ENCODE results near the gene WBP2. TPM values are rescaled to one million over a fixed set of nuclear protein-coding genes. Genes with fewer than 3 reads are reported as not detected.

WBP2 gene
- total RNA-seq, 1 experiment from 2014 or later = 51.8 TPM

- no peak for TF ChIP-seq EZH2 (IDR thresholded peaks at IDR 0.05; ENCODE audit: low read length, unreplicated experiment)
- TF ChIP-seq EZH2phosphoT487 (IDR thresholded peaks at IDR 0.05; ENCODE audit: borderline replicate concordance, low read length) = no peak
- TF ChIP-seq CTCF (conservative IDR thresholded peaks at IDR 0.05; ENCODE audit: low read depth, low read length) = no peak
Measured at GRCh38 chr17:75828741-75829140, 26.4 kb downstream of the WBP2 start.

DNA sequence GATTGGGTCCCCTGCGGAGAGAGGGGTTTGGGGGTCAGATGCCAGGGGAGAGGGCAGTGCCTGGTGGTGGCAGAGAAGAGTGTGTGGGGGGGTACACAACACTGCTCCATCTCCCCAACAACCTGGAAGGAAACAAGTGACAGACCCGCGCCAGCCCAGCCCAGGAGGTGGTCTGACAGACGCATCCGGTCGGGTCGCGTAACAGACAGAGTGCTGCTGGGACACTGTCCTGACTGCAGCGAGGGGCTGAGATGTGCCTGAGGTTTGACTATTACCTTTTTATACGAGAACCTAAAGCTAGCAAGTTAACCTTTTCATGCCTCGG lies 27.1 kb downstream of the WBP2 start:
- Histone ChIP-seq H2AFZ (ENCODE audit: low read length) (no peak overlapping the region), H3K4me1 (ENCODE audit: insufficient read depth, low read length) (peaks cover 9% of the 10 kb centered on the region), H3K9me2 (replicated peaks; ENCODE audit: low read length) (no peaks in the 10 kb centered on the region), H3K27ac (ENCODE audit: low read length) (no peak overlapping the region), H3K4me3 (ENCODE audit: low read length) (no peak overlapping the region), H4K20me1 (ENCODE audit: low read length) (no peaks in the 10 kb centered on the region), H3K36me3 (ENCODE audit: low read depth, low read length) (0 out of 2 replicates have a peak, but pooled peaks cover 7% of the 10 kb centered on the region), H3K9me3 (ENCODE audit: low read length) (no peaks in the 10 kb centered on the region), H3K79me2 (ENCODE audit: low read length) (no peaks in the 10 kb centered on the region), H3F3A (ENCODE audit: low read length, unreplicated experiment) (no peaks in the 10 kb centered on the region), H3K27me3 (ENCODE audit: low read length) (no peaks in the 10 kb centered on the region), H3K9ac (ENCODE audit: low read length) (no peak overlapping the region), H3K4me2 (ENCODE audit: low read length) (no peak overlapping the region)
- TF ChIP-seq EZH2 (IDR thresholded peaks at IDR 0.05; ENCODE audit: low read length, unreplicated experiment) (no peak), CTCF (conservative IDR thresholded peaks at IDR 0.05; ENCODE audit: low read depth, low read length) (no peak), EZH2phosphoT487 (IDR thresholded peaks at IDR 0.05; ENCODE audit: borderline replicate concordance, low read length) (no peak)
- ChIA-PET CTCF (interaction anchor here (0.9 kb wide), 1 partner anchor 21 kb away, joined by 3 read pairs; no protein-coding TSS in a partner anchor), POLR2A (ENCODE audit: unreplicated experiment) (no interaction called here)
- no TSS peak for BruUV-seq (replicated peaks)
- ATAC-seq = no peak
- intact Hi-C loops (cut with micrococcal nuclease) = no loop called here
- no peak for DNase-seq

More at GRCh38 chr17:75828741-75829140, 26.4 kb downstream of the WBP2 start:
- Histone ChIP-seq H3K9ac (ENCODE audit: low read length) (no peak overlapping the region), H3K27me3 (ENCODE audit: low read length) (no peaks in the 10 kb centered on the region), H3K36me3 (ENCODE audit: low read depth, low read length) (0 out of 2 replicates have a peak, but pooled peaks cover 7% of the 10 kb centered on the region), H3K9me2 (replicated peaks; ENCODE audit: low read length) (no peaks in the 10 kb centered on the region), H4K20me1 (ENCODE audit: low read length) (no peaks in the 10 kb centered on the region), H3K9me3 (ENCODE audit: low read length) (no peaks in the 10 kb centered on the region), H3K4me3 (ENCODE audit: low read length) (no peak overlapping the region), H2AFZ (ENCODE audit: low read length) (no peak overlapping the region), H3K79me2 (ENCODE audit: low read length) (no peaks in the 10 kb centered on the region), H3K4me1 (ENCODE audit: insufficient read depth, low read length) (peaks cover 9% of the 10 kb centered on the region), H3K27ac (ENCODE audit: low read length) (no peak overlapping the region), H3F3A (ENCODE audit: low read length, unreplicated experiment) (no peaks in the 10 kb centered on the region), H3K4me2 (ENCODE audit: low read length) (no peak overlapping the region)
- ChIA-PET POLR2A (ENCODE audit: unreplicated experiment) (no interaction called here), CTCF (interaction anchor here (0.9 kb wide), 1 partner anchor 20 kb away, joined by 3 read pairs; no protein-coding TSS in a partner anchor)
- DNase-seq (no peak), ATAC-seq (no peak)
- BruUV-seq (replicated peaks) = no TSS peak
- intact Hi-C loops (cut with micrococcal nuclease) = no loop called here

DNA sequence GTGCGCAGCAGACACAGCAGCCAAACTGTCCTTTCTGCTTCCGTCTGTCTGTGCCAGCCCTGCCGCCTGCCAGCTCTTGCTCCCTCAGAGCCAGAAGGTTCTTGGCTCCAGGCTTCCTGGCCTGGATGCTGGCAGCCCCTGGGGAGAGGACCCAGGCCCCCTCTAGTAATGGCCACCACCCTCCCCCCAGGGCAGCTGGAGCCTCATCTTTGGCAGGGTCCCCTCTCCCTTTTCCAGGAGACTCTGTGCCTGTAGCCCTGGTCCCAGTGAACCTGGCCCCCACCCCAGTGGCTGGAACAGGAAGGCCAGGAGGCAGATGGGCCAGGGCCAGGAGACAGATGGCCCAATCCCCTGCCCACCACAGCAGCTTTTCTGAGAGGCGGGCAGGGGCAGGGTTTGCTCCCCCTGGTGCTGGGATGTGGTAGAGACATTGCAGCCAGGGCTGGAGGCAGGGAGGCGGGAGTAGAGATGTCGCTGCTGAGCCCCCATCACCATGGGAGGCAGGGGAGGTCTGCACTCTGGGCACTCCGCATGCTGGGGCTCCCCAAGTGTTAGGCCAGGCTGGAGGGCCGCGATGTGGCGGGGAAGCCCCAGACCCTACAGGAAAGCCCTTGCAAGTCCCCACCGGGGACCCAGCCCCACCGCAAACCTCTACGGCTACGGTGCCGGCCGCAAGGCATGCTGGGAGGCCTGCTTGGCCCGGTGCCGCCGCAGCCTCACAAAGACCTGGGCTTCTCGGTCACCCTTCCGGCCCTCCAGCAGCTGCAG lies 27.6 kb downstream of the WBP2 start:
- H2AFZ ChIP-seq (ENCODE audit: low read length) = no peak overlapping the region
- no peak overlapping the region for H3K4me3 ChIP-seq (ENCODE audit: low read length)
- TF ChIP-seq EZH2phosphoT487 (IDR thresholded peaks at IDR 0.05; ENCODE audit: borderline replicate concordance, low read length) (no peak), EZH2 (IDR thresholded peaks at IDR 0.05; ENCODE audit: low read length, unreplicated experiment) (no peak), CTCF (conservative IDR thresholded peaks at IDR 0.05; ENCODE audit: low read depth, low read length) (peak; percentile 78)
- no peaks in the 10 kb centered on the region for H3F3A ChIP-seq (ENCODE audit: low read length, unreplicated experiment)
- H3K27ac ChIP-seq (ENCODE audit: low read length) = no peak overlapping the region
- ATAC-seq (peak; percentile 52), DNase-seq (peak; percentile 48)
- ChIA-PET CTCF (interaction anchor here (0.7 to 1.1 kb wide), 3 partner anchors 18 to 50 kb away, joined by 3 to 4 read pairs (median 3); no protein-coding TSS in a partner anchor), POLR2A (ENCODE audit: unreplicated experiment) (no interaction called here)
- peaks cover 6% of the 10 kb centered on the region for H3K4me1 ChIP-seq (ENCODE audit: insufficient read depth, low read length)
- 0 out of 2 replicates have a peak, but pooled peaks cover 7% of the 10 kb centered on the region for H3K36me3 ChIP-seq (ENCODE audit: low read depth, low read length)
- no peak overlapping the region for H3K9ac ChIP-seq (ENCODE audit: low read length)
- H3K4me2 ChIP-seq (ENCODE audit: low read length) = no peak overlapping the region
- H3K79me2 ChIP-seq (ENCODE audit: low read length) = no peaks in the 10 kb centered on the region
- no TSS peak for BruUV-seq (replicated peaks)
- intact Hi-C loops (cut with micrococcal nuclease) = no loop called here
- no peaks in the 10 kb centered on the region for H4K20me1 ChIP-seq (ENCODE audit: low read length)
- H3K27me3 ChIP-seq (ENCODE audit: low read length) = no peaks in the 10 kb centered on the region
- no peaks in the 10 kb centered on the region for H3K9me2 ChIP-seq (replicated peaks; ENCODE audit: low read length)
- no peaks in the 10 kb centered on the region for H3K9me3 ChIP-seq (ENCODE audit: low read length)
